Ovary (tissue), 10 donors: Measurements from ENCODE around the gene SERPINF2. TPM values are rescaled to one million over a fixed set of nuclear protein-coding genes. Genes with fewer than 3 reads are reported as not detected.
"Not testable (repeated sequence)": the region's sequence is repeated elsewhere in the genome, so short reads cannot be mapped to it uniquely, and the experiment has no call there.

Experiments used
- DNase-seq, 5 donors: peaks; one replicate each; pipeline ENCODE4 v3.0.0-alpha.2; 2019 to 2020
- H3K27ac ChIP-seq, 2 donors: fragments of 200-600 bp; one replicate each; pipeline versions ENCODE4 v1.5.1 to v1.8.0; 2019 to 2022
- H3K27me3 ChIP-seq: fragments of 200-600 bp; one replicate; pipeline ENCODE4 v1.8.0; 2022
- H3K36me3 ChIP-seq: fragments of 200-600 bp; sonication (generic); one replicate; pipeline ENCODE4 v1.5.1; 2019
- H3K4me1 ChIP-seq: one replicate; pipeline ENCODE4 v1.8.1; 2013; ENCODE audit warnings: mild to moderate bottlenecking, moderate library complexity; ENCODE audit not compliant: insufficient read depth
- H3K4me3 ChIP-seq: fragments of 200-600 bp; sonication (generic); one replicate; pipeline ENCODE4 v1.5.1; 2017
- H3K9me3 ChIP-seq, 2 donors: fragments of 200-600 bp in 1 of 2; sonication (generic) in 1 of 2; one replicate each; pipeline versions ENCODE4 v1.5.1 to v1.8.1; 2013 to 2019; ENCODE audit warnings: mild to moderate bottlenecking in 1 of 2, moderate library complexity in 1 of 2
- CTCF ChIP-seq, 3 donors: fragments of 450-650 bp in 2 of 3; fragments of 200-600 bp in 1 of 3; IDR thresholded peaks; one replicate each; pipeline versions ENCODE4 v1.5.1 to v1.8.0; 2016 to 2022; ENCODE audit warnings: antibody characterized with exemption in 3 of 3, mild to moderate bottlenecking in 1 of 3
- EP300 ChIP-seq: sonication (generic); formaldehyde crosslinking; IDR thresholded peaks from one replicate; pipeline ENCODE4 v1.6.1; 2017; ENCODE audit warnings: antibody characterized with exemption
- POLR2A ChIP-seq: fragments of 450-650 bp; IDR thresholded peaks from one replicate; pipeline ENCODE4 v1.6.1; 2017; ENCODE audit warnings: antibody characterized with exemption, mild to moderate bottlenecking, moderate library complexity
- WGBS, 3 donors: extraction: QIAGEN DNeasy Blood & Tissue Kit in 1 of 3; methylation state at CpG; one replicate each; pipeline versions ENCODE4 v1.1.5 to v1.1.7; 2013 to 2017; 5-methylcytosine and 5-hydroxymethylcytosine counted together
- intact Hi-C, 4 donors: fragments of 100-400 bp; cut with DNase I; formaldehyde crosslinking; loops; one replicate each; pipeline versions ENCODE4 v1.11.0 to v1.15.1; 2022 to 2023
- long read RNA-seq, 3 donors: library from polyadenylated mRNA in 2 of 3; unstranded in 2 of 3; transcript quantifications; one replicate each; pipeline ENCODE4 v2.0.0 and lab custom pipeline, GENCODE V29; 2021 to 2026
- polyA plus RNA-seq, 2 donors: library from polyadenylated mRNA; stranded (reverse); fragments of 200-250 nt in 1 of 2; fragments of 350-450 nt in 1 of 2; fragmentation: Illumina TruSeq in 1 of 2; extraction: RNeasy Lipid Tissue Mini Kit (QIAGEN cat#74804) in 1 of 2; gene quantifications; one replicate each; pipeline ENCODE4 v1.2.3, GENCODE V29; 2013 to 2014
- total RNA-seq, 7 donors: library from RNA; depleted of rRNA in 2 of 7; stranded (reverse); fragments of >200 nt in 2 of 7; fragmentation: NEBNext Ultra II Directional in 3 of 7; extraction: Animal tissue kit (Norgen Biotek cat#: 25700) in 3 of 7; gene quantifications; one replicate each; pipeline versions ENCODE4 v1.1.0 to v1.2.4, GENCODE V29; 2016 to 2023
- donor health status: DM: no; HTN: no; CAD: no; lungs with moderate emphysema.
- donor health status: DM: no; HTN: no; CAD: no.
- donor health status: Bipolar disorder and iron deficiency.
- donor health status: DM: yes; HTN: yes; CAD: no.
- donor health status: DM: no; HTN: no; CAD: no.
- donor health status: DM: yes; HTN: yes; CAD: no.

Gene SERPINF2
- 10 to 100 TPM in 3 of 7 donors, 1 to 10 TPM in 4; 2.6 to 45.2 (median 4.5) TPM for total RNA-seq
- polyA plus RNA-seq, result 1 to 10 TPM; 1.7 to 9.4 TPM
- long read RNA-seq, donor 1, partial matches to known transcripts, result 12 of 20 reads
- long read RNA-seq, donor 1, other reads (novel, unspliced or antisense), result 5 of 20 reads
- long read RNA-seq, donor 2, result 0 reads
- long read RNA-seq, donor 3, transcript SERPINF2-201 (10 exons, 2,284 nt), result major isoform, 12 of 47 reads
- long read RNA-seq, donor 3, partial matches to known transcripts, result 0 of 47 reads
- long read RNA-seq, donor 3, other reads (novel, unspliced or antisense), result 33 of 47 reads

DNA sequence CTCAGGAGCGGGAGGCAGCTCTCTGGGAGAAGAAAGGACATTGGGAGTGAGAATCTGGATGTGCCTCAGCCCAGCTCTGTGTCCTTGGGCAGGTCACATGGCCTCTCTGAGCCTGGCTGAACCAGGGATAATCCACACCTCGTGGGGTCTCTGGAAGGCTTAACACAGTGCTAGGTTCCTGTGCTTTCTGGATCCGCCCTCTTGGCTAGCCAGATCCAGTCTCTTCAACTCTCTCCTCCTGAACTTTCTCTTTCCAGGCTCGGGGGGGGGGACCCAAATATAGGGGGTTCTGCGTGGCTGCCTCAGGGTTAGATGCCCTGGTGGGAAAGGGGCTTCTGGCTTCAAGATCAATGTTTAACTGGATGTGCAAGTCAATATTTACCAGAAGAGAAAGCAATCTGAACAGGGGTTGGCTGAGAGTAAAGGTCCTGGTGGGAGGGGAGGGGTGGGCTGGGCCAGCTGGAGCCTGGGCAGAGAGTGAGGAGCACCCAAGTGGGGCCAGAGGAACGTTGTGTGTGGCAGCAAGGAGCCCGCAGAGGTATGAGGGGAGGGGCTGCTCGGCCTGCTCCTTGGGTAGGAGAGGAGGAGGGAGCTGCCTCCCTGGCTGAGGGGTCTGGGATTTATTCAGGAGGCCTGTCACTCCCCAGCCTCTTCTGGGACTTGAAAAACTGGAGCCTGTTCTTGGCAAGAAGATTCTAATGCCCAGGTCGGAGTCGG, at the start of gene SERPINF2:
SERPINF2 (plus strand) TSS at position 501 of the 717 bp plus-strand sequence. CDS start 2,125 bp downstream, outside the sequence.
- no peak within 1 kb of the TSS for H3K4me3 ChIP-seq
- H3K9me3 ChIP-seq, result no peaks in the 10 kb centered on the region
- intact Hi-C loops, result loop anchor here in 1 of 4 donors (2.0 kb wide), 1 partner anchor 14 kb away; no protein-coding TSS in a partner anchor
- peak in 1 of 5 donors; percentile 39 for DNase-seq
- H3K4me1 ChIP-seq, result peaks cover 15% of the 10 kb centered on the region
- H3K27ac ChIP-seq, result peak within 1 kb of the TSS in 1 of 2 donors; percentile 32
- H3K27me3 ChIP-seq, result no peaks in the 10 kb centered on the region
- no peak for TF ChIP-seq POLR2A
- TF ChIP-seq EP300, result no peak
- no peak for TF ChIP-seq CTCF (IDR thresholded peaks at IDR 0.05)
- H3K36me3 ChIP-seq, result no peaks in the 10 kb centered on the region
- WGBS, 3 donors, result 20 to 37% (median 36%) methylated on average over 10 of the region's 10 CpGs

DNA sequence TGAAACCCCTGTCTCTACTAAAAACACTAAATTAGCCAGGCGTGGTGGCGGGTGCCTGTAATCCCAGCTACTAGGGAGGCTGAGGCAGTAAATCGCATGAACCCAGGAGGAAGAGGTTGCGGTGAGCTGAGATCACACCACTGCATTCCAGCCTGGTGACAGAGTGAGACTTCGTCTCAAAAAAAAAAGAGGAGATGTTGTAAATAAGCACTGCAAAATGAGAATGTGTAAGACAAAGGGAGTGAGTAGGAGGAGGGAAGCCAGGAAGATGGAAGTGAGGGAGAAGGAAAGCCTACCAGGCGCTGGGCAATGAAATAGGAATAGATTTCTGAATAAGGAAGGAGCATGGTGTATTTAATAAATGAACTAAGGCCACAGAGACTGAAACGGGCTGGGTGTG, 49.3 kb upstream of the SERPINF2 start:
- Histone ChIP-seq H3K4me1 (no peaks in the 10 kb centered on the region), H3K27me3 (no peaks in the 10 kb centered on the region), H3K9me3 (peaks cover 0 to 3% of the 10 kb centered on the region in 2 donors), H3K4me3 (no peak overlapping the region), H3K36me3 (no peaks in the 10 kb centered on the region), H3K27ac (no peak overlapping the region)
- intact Hi-C loops, result no loop called here
- 81 to 87% (median 83%) methylated on average over 7 of the region's 7 CpGs for WGBS, 3 donors
- no peak for DNase-seq
- TF ChIP-seq POLR2A, result no peak
- TF ChIP-seq EP300, result no peak
- TF ChIP-seq CTCF (IDR thresholded peaks at IDR 0.05), result no peak

- 82 to 93% (median 89%) methylated on average over 8 of the region's 8 CpGs for WGBS, 3 donors
- H3K27me3 ChIP-seq, result no peaks in the 10 kb centered on the region
- H3K27ac ChIP-seq, result no peak overlapping the region
- TF ChIP-seq EP300 (no peak), POLR2A (no peak), CTCF (IDR thresholded peaks at IDR 0.05) (no peak)
- H3K4me3 ChIP-seq, result no peak overlapping the region
- H3K4me1 ChIP-seq, result no peaks in the 10 kb centered on the region
- peaks cover 0 to 3% of the 10 kb centered on the region in 2 donors for H3K9me3 ChIP-seq
- DNase-seq, result no peak
- intact Hi-C loops, result no loop called here
- H3K36me3 ChIP-seq, result no peaks in the 10 kb centered on the region
Measured at GRCh38 chr17:1695365-1695764, 47.3 kb upstream of the SERPINF2 start.

- 42 to 46% (median 45%) methylated on average over 5 of the region's 5 CpGs for WGBS, 3 donors
- H3K4me3 ChIP-seq, result no peak overlapping the region
- TF ChIP-seq CTCF (IDR thresholded peaks at IDR 0.05), result no peak
- TF ChIP-seq POLR2A, result no peak
- TF ChIP-seq EP300, result no peak
- H3K4me1 ChIP-seq, result no peaks in the 10 kb centered on the region
- DNase-seq, result no peak
- H3K36me3 ChIP-seq, result no peaks in the 10 kb centered on the region
- H3K27me3 ChIP-seq, result no peaks in the 10 kb centered on the region
- intact Hi-C loops, result no loop called here
- H3K9me3 ChIP-seq, result peaks cover 0 to 3% of the 10 kb centered on the region in 2 donors
- H3K27ac ChIP-seq, result no peak overlapping the region
Measured at GRCh38 chr17:1697681-1698080, 45.0 kb upstream of the SERPINF2 start.

- H3K36me3 ChIP-seq, H3K4me3 ChIP-seq, H3K27ac ChIP-seq, H3K9me3 ChIP-seq, DNase-seq, H3K27me3 ChIP-seq, H3K4me1 ChIP-seq: not testable (repeated sequence)
- intact Hi-C loops, result loop anchor here in 1 of 4 donors (10.0 kb wide), 1 partner anchor 45 kb away; no protein-coding TSS in a partner anchor
- 84 to 92% (median 87%) methylated on average over 5 of the region's 5 CpGs for WGBS, 3 donors
Measured at GRCh38 chr17:1699891-1700290, 42.8 kb upstream of the SERPINF2 start.
